Body of pancreas (tissue), 4 donors: Measurements from ENCODE around the gene RANBP1. TPM values are rescaled to one million over a fixed set of nuclear protein-coding genes. Genes with fewer than 3 reads are reported as not detected.
"Not testable (repeated sequence)": the region's sequence is repeated elsewhere in the genome, so short reads cannot be mapped to it uniquely, and the experiment has no call there.

ENCODE experiments used
- ATAC-seq: fragments of 150-250 bp; one replicate; pipeline ENCODE4 v1.9.1; 2016
- DNase-seq, 4 donors: peaks; one replicate each; pipeline ENCODE4 v3.0.0-alpha.2; 2019
- H3K27ac ChIP-seq, 4 donors: fragments of 200-600 bp; sonication (generic); 1 replicate in 3 of 4; 2 replicates in 1 of 4; pipeline versions ENCODE4 v1.5.1 to v1.6.1; 2016 to 2019; ENCODE audit warnings: mild to moderate bottlenecking in 1 of 4, mixed read lengths in 1 of 4, moderate library complexity in 1 of 4
- H3K27me3 ChIP-seq, 2 donors: fragments of 200-600 bp; sonication (generic); one replicate each; pipeline ENCODE4 v1.6.0; 2016; ENCODE audit warnings: mild to moderate bottlenecking in 1 of 2
- H3K36me3 ChIP-seq, 2 donors: fragments of 200-600 bp; sonication (generic); replicated peaks in 1 of 2; 2 replicates each; pipeline ENCODE4 v1.5.1; 2016; ENCODE audit warnings: low read depth in 2 of 2; ENCODE audit not compliant: insufficient read depth in 1 of 2
- H3K4me1 ChIP-seq: fragments of 200-600 bp; sonication (generic); one replicate; pipeline ENCODE4 v1.6.0; 2016
- H3K4me3 ChIP-seq, 2 donors: fragments of 200-600 bp; sonication (generic); 1 replicate in 1 of 2; 2 replicates in 1 of 2; pipeline ENCODE4 v1.5.1; 2016 to 2019
- H3K9me3 ChIP-seq, 3 donors: fragments of 200-600 bp; sonication (generic); 1 replicate in 2 of 3; 2 replicates in 1 of 3; pipeline ENCODE4 v1.5.1; 2016
- POLR2A ChIP-seq, 3 donors: fragments of 450-650 bp; IDR thresholded peaks; one replicate each; pipeline ENCODE4 v1.6.1; 2016; ENCODE audit warnings: antibody characterized with exemption in 3 of 3, mild to moderate bottlenecking in 2 of 3
- WGBS, 2 donors: methylation state at CpG; one replicate each; pipeline ENCODE4 v1.1.5; 2017; 5-methylcytosine and 5-hydroxymethylcytosine counted together
- intact Hi-C: fragments of 100-400 bp; cut with DNase I; formaldehyde crosslinking; loops from one replicate; pipeline ENCODE4 v1.15.1; 2023
- total RNA-seq, 2 donors: library from RNA; depleted of rRNA; stranded (reverse); fragments of >200 nt; gene quantifications; one replicate each; pipeline ENCODE4 v1.1.0, GENCODE V29; 2016
- TF ChIP-seq, protein P1 (sequence below), 7 experiments: fragments of 450-650 bp in 4 of 7; fragments of 200-600 bp in 3 of 7; sonication (generic) in 3 of 7; IDR thresholded peaks; one replicate each; pipeline ENCODE4 v1.5.1; 2016 to 2019; ENCODE audit warnings: antibody characterized with exemption in 7 of 7

RANBP1 gene
- 100 to 1,000 TPM in 1 of 2 donors, 10 to 100 TPM in 1; 69.3 to 134 TPM for total RNA-seq

DNA sequence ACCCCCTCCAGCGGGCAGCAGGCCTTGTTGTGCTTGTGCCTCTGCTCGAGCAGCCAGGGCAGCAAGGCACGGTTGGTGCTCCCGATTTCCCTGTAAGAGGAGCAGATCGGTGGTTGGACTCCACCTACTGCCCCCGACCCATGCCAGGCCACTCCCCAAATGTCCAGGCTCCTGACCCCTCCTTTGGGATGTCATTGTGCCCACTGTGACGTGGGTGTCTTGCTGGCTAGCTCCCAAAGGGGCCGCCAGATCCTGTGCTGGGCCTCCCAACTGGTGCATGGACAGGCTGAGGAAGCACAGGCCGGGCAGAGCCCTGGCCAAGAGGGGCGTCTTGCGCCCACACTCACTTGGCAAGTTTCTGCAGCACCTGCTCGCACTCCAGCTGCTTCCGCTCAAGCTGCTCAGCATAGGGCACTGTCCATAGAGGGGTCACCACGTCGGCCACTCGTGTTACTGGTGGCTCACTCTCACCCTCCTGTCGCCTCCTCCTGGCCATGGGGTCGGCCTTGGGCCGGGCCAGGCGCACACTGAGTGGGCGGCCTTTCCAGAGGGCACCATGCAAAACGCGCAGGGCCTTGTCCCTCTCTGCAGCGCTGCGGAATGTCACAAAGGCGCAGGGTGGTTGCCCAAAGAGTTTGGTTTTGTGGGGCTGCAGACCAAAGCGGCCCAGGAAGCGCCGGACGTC lies at the start of gene RANBP1:
Gene RANBP1 (plus strand): TSS at position 414 of the 685 bp plus-strand sequence. CDS start 81 bp downstream, at position 495.
- Histone ChIP-seq H3K27me3 (no peaks in the 10 kb centered on the region), H3K27ac (peak within 1 kb of the TSS; percentile 66 to 93 (median 88)), H3K9me3 (no peaks in the 10 kb centered on the region), H3K36me3 (peaks cover 0 to 8% of the 10 kb centered on the region in 2 donors), H3K4me1 (peaks cover 65% of the 10 kb centered on the region), H3K4me3 (peak within 1 kb of the TSS; percentile 47 to 92)
- ATAC-seq, result no peak
- intact Hi-C loops, result no loop called here
- WGBS, 2 donors, result 31 to 60% methylated on average over 9 to 29 of the region's 30 CpGs
- no peak for DNase-seq
- TF ChIP-seq, protein P1, sequence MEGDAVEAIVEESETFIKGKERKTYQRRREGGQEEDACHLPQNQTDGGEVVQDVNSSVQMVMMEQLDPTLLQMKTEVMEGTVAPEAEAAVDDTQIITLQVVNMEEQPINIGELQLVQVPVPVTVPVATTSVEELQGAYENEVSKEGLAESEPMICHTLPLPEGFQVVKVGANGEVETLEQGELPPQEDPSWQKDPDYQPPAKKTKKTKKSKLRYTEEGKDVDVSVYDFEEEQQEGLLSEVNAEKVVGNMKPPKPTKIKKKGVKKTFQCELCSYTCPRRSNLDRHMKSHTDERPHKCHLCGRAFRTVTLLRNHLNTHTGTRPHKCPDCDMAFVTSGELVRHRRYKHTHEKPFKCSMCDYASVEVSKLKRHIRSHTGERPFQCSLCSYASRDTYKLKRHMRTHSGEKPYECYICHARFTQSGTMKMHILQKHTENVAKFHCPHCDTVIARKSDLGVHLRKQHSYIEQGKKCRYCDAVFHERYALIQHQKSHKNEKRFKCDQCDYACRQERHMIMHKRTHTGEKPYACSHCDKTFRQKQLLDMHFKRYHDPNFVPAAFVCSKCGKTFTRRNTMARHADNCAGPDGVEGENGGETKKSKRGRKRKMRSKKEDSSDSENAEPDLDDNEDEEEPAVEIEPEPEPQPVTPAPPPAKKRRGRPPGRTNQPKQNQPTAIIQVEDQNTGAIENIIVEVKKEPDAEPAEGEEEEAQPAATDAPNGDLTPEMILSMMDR (IDR thresholded peaks at IDR 0.05), result no peak
- TF ChIP-seq POLR2A (IDR thresholded peaks at IDR 0.05), result no peak

DNA sequence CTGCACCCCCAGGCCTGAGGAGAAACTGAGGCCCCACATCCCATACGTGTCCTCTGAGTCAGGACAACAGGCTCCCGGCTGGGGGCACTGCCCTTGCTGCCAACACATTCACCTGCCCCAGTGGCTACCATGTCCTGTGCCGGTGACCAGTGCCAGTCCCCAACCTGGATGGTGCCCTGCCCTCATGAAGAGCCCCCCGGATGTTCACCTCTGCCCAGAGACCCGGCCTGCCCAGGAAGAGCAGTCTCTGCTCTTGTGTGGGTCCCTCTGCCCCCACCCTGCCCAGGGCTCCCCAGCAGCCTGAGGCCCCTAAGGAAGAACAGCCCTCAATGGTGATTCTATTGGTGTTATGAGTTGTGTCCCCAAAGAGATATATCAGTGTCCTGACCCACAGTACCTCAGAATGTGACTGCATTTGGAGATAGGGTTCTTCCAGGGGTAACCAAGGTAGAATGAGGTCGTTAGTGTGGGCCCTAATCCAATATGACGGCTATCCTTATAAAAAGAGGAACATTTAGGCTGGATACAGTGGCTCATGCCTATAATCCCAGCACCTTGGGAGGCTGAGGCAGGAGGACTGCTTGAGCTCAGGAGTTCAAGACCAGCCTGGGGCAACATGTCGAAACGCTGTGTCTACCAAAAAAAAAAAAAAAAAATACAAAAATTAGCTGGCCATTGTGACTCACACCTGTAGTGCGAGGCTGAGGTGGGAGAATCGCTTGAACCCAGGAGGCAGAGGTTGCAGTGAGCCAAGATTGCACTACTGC lies 49.1 kb upstream of the RANBP1 start:
- TF ChIP-seq, protein P1 (IDR thresholded peaks at IDR 0.05), result no peak
- TF ChIP-seq POLR2A (IDR thresholded peaks at IDR 0.05), result no peak

DNA sequence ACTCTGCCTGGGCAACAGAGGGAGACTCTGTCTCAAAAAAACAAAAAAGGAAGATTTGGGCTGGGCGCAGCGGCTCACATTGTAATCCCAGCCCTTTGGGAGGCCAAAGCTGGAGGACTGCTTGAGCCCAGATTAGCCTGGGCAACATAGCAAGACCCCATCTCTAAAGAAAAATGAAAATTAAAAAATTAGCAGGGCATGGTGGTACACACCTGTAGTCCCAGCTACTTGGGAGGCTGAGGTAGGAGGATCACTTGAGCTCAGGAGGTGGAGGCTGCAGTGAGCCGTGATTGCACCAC lies 48.6 kb upstream of the RANBP1 start:
- H3K9me3 ChIP-seq, H3K4me3 ChIP-seq, H3K27ac ChIP-seq, H3K4me1 ChIP-seq, H3K36me3 ChIP-seq, intact Hi-C loops, ATAC-seq, H3K27me3 ChIP-seq, DNase-seq: not testable (repeated sequence)
- 97% methylated on average over 3 of the region's 3 CpGs for WGBS, 2 donors

More for the DNA sequence above, 49.1 kb upstream of the RANBP1 start:
- Histone ChIP-seq H3K36me3 (peaks cover 0 to 1% of the 10 kb centered on the region in 2 donors), H3K27ac (no peak overlapping the region), H3K4me3 (no peak overlapping the region), H3K4me1 (no peaks in the 10 kb centered on the region), H3K9me3 (no peaks in the 10 kb centered on the region), H3K27me3 (no peaks in the 10 kb centered on the region)
- WGBS, 2 donors, result 94 to 95% methylated on average over 8 to 10 of the region's 11 CpGs
- intact Hi-C loops, result no loop called here
- DNase-seq, result no peak
- ATAC-seq, result no peak

DNA sequence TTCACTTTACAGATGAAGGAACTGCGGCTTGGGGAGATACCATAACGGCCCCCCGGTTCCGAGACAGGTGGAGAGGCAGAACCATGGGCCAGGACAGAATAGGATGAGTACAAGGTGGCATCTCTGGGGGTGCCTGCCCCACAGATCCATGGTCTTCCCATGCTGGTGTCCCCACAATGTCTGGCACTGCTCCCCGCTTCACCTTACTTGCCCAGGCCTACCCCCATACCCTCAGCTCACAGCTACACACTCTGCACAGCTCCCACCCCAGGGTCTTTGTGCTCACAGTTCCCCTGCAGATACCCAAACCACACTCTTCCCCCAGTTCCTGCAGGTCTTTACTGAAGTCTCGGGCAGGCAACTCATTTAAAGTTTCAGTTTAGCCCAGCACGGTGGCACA lies 47.3 kb upstream of the RANBP1 start:
- no peaks in the 10 kb centered on the region for H3K4me1 ChIP-seq
- WGBS, 2 donors, result 94 to 95% methylated on average over 7 of the region's 7 CpGs
- no peaks in the 10 kb centered on the region for H3K36me3 ChIP-seq
- TF ChIP-seq POLR2A (IDR thresholded peaks at IDR 0.05), result no peak
- TF ChIP-seq, protein P1 (IDR thresholded peaks at IDR 0.05), result no peak
- intact Hi-C loops, result no loop called here
- H3K27ac ChIP-seq, result no peak overlapping the region
- no peak for ATAC-seq
- no peaks in the 10 kb centered on the region for H3K9me3 ChIP-seq
- DNase-seq, result no peak
- no peaks in the 10 kb centered on the region for H3K27me3 ChIP-seq
- H3K4me3 ChIP-seq, result no peak overlapping the region

DNA sequence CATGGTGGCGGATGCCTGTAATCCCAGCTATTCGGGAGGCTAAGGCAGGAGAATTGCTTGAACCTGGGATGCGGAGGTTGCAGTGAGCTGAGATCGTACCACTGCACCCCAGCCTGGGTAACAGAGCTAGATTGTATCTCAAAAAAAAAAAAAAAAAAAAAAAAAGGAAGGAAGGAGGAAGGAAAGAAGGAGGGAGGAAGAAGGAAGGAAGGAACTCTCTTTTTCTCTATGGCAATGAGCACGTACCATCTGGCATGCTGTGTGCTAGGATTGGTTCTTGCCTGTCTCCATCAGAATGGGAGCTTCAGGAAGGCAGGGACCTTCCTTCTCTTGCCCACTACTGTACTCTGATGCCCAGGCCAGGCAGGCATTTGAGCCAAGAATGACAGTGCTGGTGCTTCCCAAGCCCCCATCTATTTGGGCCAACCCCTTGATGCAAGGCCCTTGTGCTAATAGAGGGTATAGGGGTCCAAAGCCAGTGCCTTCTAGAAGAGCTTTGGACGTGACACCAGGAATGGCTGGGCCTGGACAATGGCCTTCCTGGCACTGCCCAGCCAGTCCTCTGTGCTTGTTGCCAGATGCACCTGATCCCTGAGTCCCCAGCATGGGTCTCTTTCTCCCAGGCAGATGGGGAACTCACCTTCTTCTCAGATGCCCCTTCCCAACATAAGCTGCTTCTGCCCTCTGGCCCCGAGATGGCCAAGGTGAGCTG lies 46.4 kb upstream of the RANBP1 start:
- Histone ChIP-seq H3K36me3 (no peaks in the 10 kb centered on the region), H3K4me3 (no peak overlapping the region), H3K4me1 (no peaks in the 10 kb centered on the region), H3K9me3 (no peaks in the 10 kb centered on the region), H3K27ac (no peak overlapping the region), H3K27me3 (no peaks in the 10 kb centered on the region)
- no peak for ATAC-seq
- TF ChIP-seq, protein P1 (IDR thresholded peaks at IDR 0.05), result no peak
- no peak for TF ChIP-seq POLR2A (IDR thresholded peaks at IDR 0.05)
- WGBS, 2 donors, result 90% methylated on average over 7 of the region's 7 CpGs
- intact Hi-C loops, result no loop called here
- no peak for DNase-seq
